Loucy (cell line): ENCODE results near the gene NUB1.

Experiments used
- H2AFZ ChIP-seq: fragments of 200-600 bp; sonication (generic); 2 replicates; pipeline ENCODE4 v1.6.0; 2016; ENCODE audit warnings: antibody characterized with exemption, mild to moderate bottlenecking, low read length, moderate library complexity
- H3F3A ChIP-seq: fragments of 200-600 bp; 2 replicates; pipeline ENCODE4 v1.6.0; 2016; ENCODE audit warnings: antibody characterized with exemption, low read depth, mild to moderate bottlenecking
- H3K27me3 ChIP-seq: fragments of 200-600 bp; sonication (generic); 2 replicates; pipeline ENCODE4 v1.6.1; 2014; ENCODE audit warnings: low read length, mild to moderate bottlenecking; ENCODE audit not compliant: insufficient read depth, poor library complexity, severe bottlenecking
- H3K36me3 ChIP-seq: fragments of 200-600 bp; sonication (generic); 2 replicates; pipeline ENCODE4 v1.6.1; 2016; ENCODE audit warnings: low read length; ENCODE audit not compliant: insufficient read depth
- H3K4me1 ChIP-seq: fragments of 200-600 bp; sonication (generic); 2 replicates; pipeline ENCODE4 v1.5.1; 2014; ENCODE audit warnings: low read length, mild to moderate bottlenecking; ENCODE audit not compliant: insufficient read depth, poor library complexity, severe bottlenecking
- H3K4me2 ChIP-seq: fragments of 200-600 bp; sonication (generic); 2 replicates; pipeline ENCODE4 v1.6.0; 2014; ENCODE audit warnings: antibody characterized with exemption, low read length, low read depth, mild to moderate bottlenecking; ENCODE audit not compliant: poor library complexity, severe bottlenecking
- H3K4me3 ChIP-seq: fragments of 200-600 bp; sonication (generic); 2 replicates; pipeline ENCODE4 v1.5.1; 2014; ENCODE audit warnings: low read length, mild to moderate bottlenecking, mixed read lengths; ENCODE audit not compliant: poor library complexity, severe bottlenecking
- H3K79me2 ChIP-seq: fragments of 200-600 bp; sonication (generic); 2 replicates; pipeline ENCODE4 v1.6.1; 2014; ENCODE audit warnings: low read length; ENCODE audit not compliant: insufficient read depth
- H3K9ac ChIP-seq: fragments of 200-600 bp; sonication (generic); 2 replicates; pipeline ENCODE4 v1.6.0; 2014; ENCODE audit warnings: mild to moderate bottlenecking, low read depth, low read length, moderate library complexity; ENCODE audit not compliant: poor library complexity, severe bottlenecking
- H3K9me2 ChIP-seq: fragments of 200-600 bp; sonication (generic); replicated peaks from 2 replicates; pipeline ENCODE4 v1.6.1; 2016; ENCODE audit warnings: low read depth, low read length, mixed read lengths
- H3K9me3 ChIP-seq: fragments of 200-600 bp; sonication (generic); 2 replicates; pipeline ENCODE4 v1.6.1; 2014; ENCODE audit warnings: mild to moderate bottlenecking, antibody characterized with exemption, low read length, low read depth; ENCODE audit not compliant: insufficient read depth
- H4K20me1 ChIP-seq: fragments of 200-600 bp; sonication (generic); 2 replicates; pipeline ENCODE4 v1.6.0; 2014; ENCODE audit warnings: antibody characterized with exemption, low read length, mild to moderate bottlenecking; ENCODE audit not compliant: insufficient read depth, poor library complexity, severe bottlenecking
- EZH2phosphoT487 ChIP-seq: fragments of 200-600 bp; IDR thresholded peaks from 2 replicates; pipeline ENCODE4 v1.6.1; 2018; ENCODE audit warnings: antibody characterized with exemption, mild to moderate bottlenecking, moderate library complexity, borderline replicate concordance
- TF ChIP-seq, protein P1 (sequence below): fragments of 200-600 bp; sonication (generic); conservative IDR thresholded peaks from 2 replicates; pipeline ENCODE4 v1.5.1; 2014; ENCODE audit warnings: mild to moderate bottlenecking, antibody characterized with exemption, low read length

The NUB1 gene

DNA sequence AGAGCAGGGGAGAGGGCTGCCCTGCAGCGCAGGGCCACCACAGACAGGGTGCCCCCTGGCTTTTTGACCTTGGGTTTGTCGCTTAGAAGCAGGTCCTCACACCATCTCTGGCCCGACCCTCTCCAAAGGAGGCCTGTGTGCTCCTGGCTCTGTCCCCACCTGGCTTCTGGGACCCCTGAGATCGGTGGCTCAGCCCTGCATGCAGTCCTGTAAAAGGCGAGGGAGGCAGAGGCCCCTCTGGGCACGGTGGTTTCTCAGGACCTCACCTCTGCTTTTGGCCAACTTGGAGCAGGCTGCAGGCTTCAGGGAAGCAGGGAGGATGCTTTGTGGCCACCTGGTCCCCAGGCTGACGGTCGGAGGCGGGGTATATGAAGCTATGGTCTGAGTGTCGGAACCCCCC is 46.8 kb downstream of the NUB1 start:
- Histone ChIP-seq H3K4me3 (no peak overlapping the region), H3K9me2 (no peaks in the 10 kb centered on the region), H3K4me2 (no peak overlapping the region), H3K27me3 (no peaks in the 10 kb centered on the region), H3K4me1 (peaks cover 4% of the 10 kb centered on the region), H3K9me3 (no peaks in the 10 kb centered on the region), H3F3A (no peaks in the 10 kb centered on the region), H3K79me2 (no peaks in the 10 kb centered on the region), H3K36me3 (no peaks in the 10 kb centered on the region), H3K9ac (no peak overlapping the region), H4K20me1 (no peaks in the 10 kb centered on the region), H2AFZ (no peak overlapping the region)
- no peak for TF ChIP-seq EZH2phosphoT487
- TF ChIP-seq, protein P1, sequence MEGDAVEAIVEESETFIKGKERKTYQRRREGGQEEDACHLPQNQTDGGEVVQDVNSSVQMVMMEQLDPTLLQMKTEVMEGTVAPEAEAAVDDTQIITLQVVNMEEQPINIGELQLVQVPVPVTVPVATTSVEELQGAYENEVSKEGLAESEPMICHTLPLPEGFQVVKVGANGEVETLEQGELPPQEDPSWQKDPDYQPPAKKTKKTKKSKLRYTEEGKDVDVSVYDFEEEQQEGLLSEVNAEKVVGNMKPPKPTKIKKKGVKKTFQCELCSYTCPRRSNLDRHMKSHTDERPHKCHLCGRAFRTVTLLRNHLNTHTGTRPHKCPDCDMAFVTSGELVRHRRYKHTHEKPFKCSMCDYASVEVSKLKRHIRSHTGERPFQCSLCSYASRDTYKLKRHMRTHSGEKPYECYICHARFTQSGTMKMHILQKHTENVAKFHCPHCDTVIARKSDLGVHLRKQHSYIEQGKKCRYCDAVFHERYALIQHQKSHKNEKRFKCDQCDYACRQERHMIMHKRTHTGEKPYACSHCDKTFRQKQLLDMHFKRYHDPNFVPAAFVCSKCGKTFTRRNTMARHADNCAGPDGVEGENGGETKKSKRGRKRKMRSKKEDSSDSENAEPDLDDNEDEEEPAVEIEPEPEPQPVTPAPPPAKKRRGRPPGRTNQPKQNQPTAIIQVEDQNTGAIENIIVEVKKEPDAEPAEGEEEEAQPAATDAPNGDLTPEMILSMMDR: no peak

DNA sequence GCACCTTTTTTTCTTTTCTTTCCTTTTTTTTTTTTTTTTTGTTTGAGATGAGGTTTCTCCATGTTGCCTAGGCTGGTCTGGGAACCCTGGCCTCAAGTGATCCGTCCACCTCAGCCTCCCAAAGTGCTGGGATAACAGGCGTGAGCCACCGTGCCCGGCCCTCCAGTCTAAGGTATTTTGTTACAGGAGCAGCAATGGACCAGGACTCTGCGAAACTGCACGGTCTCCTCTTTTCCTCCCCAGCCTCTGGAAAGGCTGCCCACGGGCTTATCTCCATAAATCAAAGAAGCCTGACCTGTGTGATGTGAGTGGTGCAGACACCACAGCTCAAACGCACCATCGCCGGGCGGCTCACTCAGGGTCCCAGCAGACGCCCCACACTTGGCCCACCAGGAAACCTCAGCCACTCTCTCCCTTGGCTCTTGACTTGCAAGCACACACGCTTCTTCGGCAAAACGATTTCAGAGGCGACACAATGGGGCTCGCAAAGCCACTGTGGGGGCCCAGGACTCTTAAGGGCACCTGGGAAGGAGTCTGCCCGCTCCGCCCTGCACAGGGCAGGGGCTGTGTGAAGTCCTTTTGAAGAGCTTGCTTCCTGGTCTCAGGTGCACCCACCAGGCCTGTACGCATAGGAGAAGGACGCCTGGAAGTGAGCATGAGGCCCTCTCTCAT is 47.6 kb downstream of the NUB1 start:
- Histone ChIP-seq H3K4me3 (no peak overlapping the region), H3K9me3 (no peaks in the 10 kb centered on the region), H2AFZ (no peak overlapping the region), H4K20me1 (no peaks in the 10 kb centered on the region), H3K9me2 (no peaks in the 10 kb centered on the region), H3K79me2 (no peaks in the 10 kb centered on the region), H3F3A (no peaks in the 10 kb centered on the region), H3K9ac (no peak overlapping the region), H3K4me1 (peaks cover 11% of the 10 kb centered on the region), H3K36me3 (no peaks in the 10 kb centered on the region), H3K27me3 (no peaks in the 10 kb centered on the region), H3K4me2 (no peak overlapping the region)
- TF ChIP-seq, protein P1: no peak
- TF ChIP-seq EZH2phosphoT487: no peak

DNA sequence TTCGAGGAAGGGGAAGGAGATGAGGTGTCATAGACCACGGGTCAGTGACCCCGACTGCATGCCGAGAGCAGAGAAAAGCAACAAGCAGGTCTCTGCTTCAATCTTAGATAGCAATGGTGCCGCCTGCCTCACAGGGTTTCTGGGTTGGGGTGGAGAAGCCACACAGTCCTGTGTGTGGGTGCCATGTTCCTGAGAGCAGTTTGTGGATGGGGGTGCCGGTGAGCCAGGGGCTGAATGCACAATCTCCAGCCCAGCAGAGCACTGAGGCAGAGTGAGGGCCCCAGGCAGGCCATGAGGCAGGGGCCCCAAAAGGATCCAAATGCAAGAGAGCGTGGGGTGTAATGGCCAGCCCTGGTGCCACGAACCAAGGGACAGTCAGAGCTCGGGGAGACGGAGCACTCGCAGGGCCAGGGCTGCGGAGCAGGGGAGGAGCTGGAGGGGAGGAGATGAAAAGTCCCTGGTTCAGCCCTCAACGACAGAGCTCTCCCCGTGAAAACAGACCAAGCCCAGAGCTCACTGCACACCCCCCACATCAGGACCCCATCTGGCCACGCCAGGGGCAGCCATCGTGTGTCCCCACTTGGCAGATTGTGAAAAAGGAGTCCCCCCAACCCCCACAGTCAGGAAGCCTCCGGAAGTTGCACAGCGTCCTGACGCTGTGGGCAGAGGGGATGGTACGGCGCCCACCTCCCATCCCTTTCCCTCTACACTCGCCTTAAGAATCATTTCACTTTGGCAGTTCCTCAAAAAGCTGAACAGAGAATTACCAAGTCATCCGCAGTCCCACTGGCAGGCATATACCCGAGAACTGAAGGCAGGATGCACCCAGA is 48.4 kb downstream of the NUB1 start:
- Histone ChIP-seq H2AFZ (no peak overlapping the region), H3F3A (no peaks in the 10 kb centered on the region)

More for the DNA sequence above, 48.4 kb downstream of the NUB1 start:
- no peaks in the 10 kb centered on the region for H4K20me1 ChIP-seq
- peaks cover 11% of the 10 kb centered on the region for H3K4me1 ChIP-seq
- H3K36me3 ChIP-seq: no peaks in the 10 kb centered on the region
- no peaks in the 10 kb centered on the region for H3K9me3 ChIP-seq
- no peaks in the 10 kb centered on the region for H3K79me2 ChIP-seq
- no peak overlapping the region for H3K4me2 ChIP-seq
- H3K9me2 ChIP-seq: no peaks in the 10 kb centered on the region
- H3K4me3 ChIP-seq: no peak overlapping the region
- H3K27me3 ChIP-seq: no peaks in the 10 kb centered on the region
- H3K9ac ChIP-seq: no peak overlapping the region
- TF ChIP-seq EZH2phosphoT487: no peak
- TF ChIP-seq, protein P1: no peak
